ENCODE results near the gene GINS2.
A peak's percentile ranks its signal among the peaks of the same experiment; 100 is the strongest.

GINS2 gene

GRCh38 chr16:85695196-85696128 lies 6.7 kb upstream of the GINS2 start:
- no peak overlapping the region for H3K4me3 ChIP-seq (ENCODE audit: low read length)
- no peak for TF ChIP-seq CTCF (conservative IDR thresholded peaks at IDR 0.05; ENCODE audit: low read length)
- DNase-seq (ENCODE audit: low read depth), result no peak

GRCh38 chr16:85690469-85691064 lies 1.8 kb upstream of the GINS2 start:
- TF ChIP-seq CTCF (conservative IDR thresholded peaks at IDR 0.05; ENCODE audit: low read length), result no peak
- no peak overlapping the region for H3K4me3 ChIP-seq (ENCODE audit: low read length)
- no peak for DNase-seq (ENCODE audit: low read depth)

GRCh38 chr16:85689950-85690320 lies 1.2 kb upstream of the GINS2 start:
- H3K4me3 ChIP-seq (ENCODE audit: low read length), result no peak overlapping the region
- DNase-seq (ENCODE audit: low read depth), result no peak
- TF ChIP-seq CTCF (conservative IDR thresholded peaks at IDR 0.05; ENCODE audit: low read length), result no peak

- DNase-seq (ENCODE audit: low read depth), result no peak
- TF ChIP-seq CTCF (conservative IDR thresholded peaks at IDR 0.05; ENCODE audit: low read length), result no peak
- H3K4me3 ChIP-seq (ENCODE audit: low read length), result peak overlapping the region; percentile 53
Measured at GRCh38 chr16:85689285-85689949, 663 bp upstream of the GINS2 start.

GRCh38 chr16:85687651-85688471 lies 893 bp downstream of the GINS2 start:
- DNase-seq (ENCODE audit: low read depth), result no peak
- no peak for TF ChIP-seq CTCF (conservative IDR thresholded peaks at IDR 0.05; ENCODE audit: low read length)
- peak overlapping the region; percentile 74 for H3K4me3 ChIP-seq (ENCODE audit: low read length)

GRCh38 chr16:85686912-85687591 lies 1.7 kb downstream of the GINS2 start:
- TF ChIP-seq CTCF (conservative IDR thresholded peaks at IDR 0.05; ENCODE audit: low read length), result no peak
- H3K4me3 ChIP-seq (ENCODE audit: low read length), result no peak overlapping the region
- no peak for DNase-seq (ENCODE audit: low read depth)
